Measurements from ENCODE around the gene PLAC9. TPM values are rescaled to one million over a fixed set of nuclear protein-coding genes. Genes with fewer than 3 reads are reported as not detected.
A peak's percentile ranks its signal among the peaks of the same experiment; 100 is the strongest.

Gene PLAC9
- total RNA-seq, 1 donor from 2014 or later, result not detected

DNA sequence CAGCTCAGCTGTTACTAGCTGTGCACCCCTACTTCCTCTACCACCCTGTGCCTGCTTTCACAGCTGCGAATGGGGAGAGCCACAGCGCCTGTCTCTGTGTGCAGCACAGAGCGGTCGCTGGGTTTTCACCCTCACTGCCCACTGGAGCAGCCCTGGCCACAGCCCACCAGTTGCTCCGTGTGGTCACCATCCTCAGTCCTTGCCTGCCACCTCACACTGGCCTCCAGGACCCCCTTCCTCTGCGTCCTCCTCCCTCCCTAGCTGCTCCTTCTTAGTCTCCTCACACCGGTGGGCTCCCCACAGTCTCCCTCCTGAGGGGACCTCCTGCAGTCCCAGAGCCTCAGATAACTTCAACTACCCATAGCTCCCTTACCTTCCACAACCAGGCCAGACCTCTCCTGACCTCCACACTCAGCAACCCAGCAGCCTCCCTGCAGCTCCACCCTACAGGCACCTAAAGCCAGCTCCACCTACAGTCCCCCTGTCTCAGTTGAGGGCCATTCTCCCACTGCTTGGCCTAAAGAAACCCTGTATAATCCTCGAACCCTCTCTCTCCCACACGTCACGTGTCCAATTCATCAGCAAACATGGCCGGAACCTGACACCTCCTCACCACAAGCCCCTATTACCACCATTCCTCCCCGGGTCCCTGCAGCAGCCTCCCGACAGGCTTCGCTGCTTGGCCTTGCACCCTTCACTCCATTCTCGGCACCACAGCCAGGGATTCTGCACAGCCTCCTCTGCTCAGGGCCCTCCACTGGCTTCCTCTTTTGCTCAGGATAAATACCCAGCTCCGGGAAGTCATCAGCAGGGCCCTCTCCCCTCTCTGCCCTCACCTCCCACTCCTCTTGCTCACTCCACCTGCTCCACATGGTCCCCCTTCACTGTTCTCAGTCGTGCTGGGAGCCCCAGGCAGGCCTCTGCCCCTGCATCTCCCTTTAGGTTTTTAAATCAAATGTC, 28.1 kb downstream of the PLAC9 start:
- DNase-seq (ENCODE audit: low read depth), result no peak

DNA sequence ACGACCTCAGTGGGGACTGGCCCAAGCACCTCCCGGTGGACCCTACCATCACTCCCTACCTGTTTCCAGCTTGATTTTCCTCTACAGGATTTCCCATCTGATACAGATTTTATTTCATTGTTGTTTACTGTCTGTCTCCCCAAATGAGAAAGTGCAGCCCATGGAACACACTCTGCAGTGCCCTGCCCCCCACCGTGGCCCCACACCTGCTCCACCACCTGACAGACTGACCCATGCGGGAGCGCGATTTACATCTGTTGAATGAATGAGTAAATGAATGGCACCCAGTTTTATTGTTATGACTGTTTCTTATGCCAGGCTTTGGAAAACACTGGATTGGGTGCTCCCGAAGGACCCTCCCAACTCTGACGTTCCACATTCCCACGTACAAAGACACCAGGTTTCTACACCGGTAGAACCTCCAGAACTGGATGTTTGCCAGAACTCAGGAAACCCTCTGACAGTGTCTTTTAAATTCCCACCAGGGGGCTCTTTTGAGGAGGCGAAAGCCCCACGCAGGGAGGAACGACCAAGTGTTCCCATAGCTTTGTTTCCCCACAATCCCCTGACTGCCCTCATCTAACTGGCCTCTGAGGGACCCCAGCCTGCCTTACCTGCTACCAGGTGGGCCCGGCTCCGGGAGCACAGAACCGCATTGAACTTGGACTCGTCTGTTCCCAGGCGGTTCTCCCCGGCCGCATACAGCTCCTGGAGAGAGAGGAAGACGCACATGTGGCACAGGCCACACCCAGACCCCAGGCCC, 29.0 kb downstream of the PLAC9 start:
- DNase-seq (ENCODE audit: low read depth), result no peak

DNA sequence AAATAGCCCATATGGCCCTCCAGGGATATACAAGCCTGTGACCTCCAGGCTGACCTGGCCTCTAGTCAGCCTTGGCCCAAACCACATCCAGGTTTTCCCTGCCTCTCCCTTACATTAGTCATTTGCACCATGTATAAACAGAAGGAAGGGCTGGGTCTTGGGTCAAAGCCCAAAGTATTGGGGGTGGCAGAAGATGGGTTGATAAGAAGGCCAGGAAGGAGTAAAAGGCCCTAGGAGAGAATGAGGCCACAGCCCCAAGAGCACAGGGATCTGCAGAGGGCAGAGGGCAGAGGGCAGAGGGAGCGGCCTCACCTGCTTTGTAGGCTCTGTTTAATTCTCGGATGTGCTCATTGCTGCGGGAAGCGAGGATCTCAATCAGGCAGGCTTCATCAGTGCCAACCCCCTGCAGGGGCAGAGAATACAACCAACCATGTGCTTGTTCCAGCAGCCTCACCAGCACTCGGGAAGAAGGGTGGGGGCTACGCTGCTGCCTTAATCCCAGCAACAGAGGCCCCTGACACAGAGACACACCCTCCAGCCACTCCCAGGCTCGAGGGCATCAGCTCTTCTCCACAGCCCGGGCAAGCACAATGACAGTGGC, 31.3 kb downstream of the PLAC9 start:
- DNase-seq (ENCODE audit: low read depth), result peak; percentile 54

DNA sequence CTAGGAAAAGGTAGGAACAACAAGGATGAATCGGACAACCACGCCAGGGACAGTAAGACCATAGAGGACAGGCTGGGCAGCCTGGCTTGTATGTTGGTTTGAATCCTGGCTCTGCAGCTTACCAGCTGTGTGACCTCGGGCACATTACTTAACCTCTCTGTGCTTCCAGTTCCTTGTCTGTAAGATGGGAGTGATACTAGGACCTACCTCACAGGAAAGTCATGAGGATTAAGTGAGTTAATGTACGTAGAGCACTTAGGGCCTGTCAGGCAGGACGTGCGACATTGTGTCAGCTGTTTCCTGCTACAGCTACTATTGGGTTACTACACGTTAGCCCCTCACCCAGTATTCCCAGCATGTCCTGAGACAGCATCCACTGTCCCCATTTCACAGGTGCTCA, 32.1 kb downstream of the PLAC9 start:
- DNase-seq (ENCODE audit: low read depth), result no peak

DNA sequence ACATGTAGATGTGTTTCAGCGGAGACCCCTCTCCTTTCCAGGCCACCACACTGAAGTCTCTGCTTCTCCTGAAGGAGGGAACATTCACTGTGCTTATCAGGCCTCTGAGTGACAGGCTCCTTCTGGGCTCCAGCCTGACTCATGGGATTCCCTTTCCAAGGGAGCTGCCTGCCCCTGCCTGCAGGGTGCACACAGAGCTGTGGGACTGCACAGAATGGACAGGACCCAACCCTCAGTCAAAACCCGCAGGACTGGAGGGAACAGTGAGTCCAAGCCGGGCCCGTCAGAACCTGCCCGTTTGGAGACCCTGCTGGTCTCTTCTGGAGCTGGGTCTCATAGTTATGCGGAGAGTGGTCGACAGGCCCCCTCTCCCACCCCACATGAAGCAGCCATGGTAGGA, 32.6 kb downstream of the PLAC9 start:
- DNase-seq (ENCODE audit: low read depth), result no peak

DNA sequence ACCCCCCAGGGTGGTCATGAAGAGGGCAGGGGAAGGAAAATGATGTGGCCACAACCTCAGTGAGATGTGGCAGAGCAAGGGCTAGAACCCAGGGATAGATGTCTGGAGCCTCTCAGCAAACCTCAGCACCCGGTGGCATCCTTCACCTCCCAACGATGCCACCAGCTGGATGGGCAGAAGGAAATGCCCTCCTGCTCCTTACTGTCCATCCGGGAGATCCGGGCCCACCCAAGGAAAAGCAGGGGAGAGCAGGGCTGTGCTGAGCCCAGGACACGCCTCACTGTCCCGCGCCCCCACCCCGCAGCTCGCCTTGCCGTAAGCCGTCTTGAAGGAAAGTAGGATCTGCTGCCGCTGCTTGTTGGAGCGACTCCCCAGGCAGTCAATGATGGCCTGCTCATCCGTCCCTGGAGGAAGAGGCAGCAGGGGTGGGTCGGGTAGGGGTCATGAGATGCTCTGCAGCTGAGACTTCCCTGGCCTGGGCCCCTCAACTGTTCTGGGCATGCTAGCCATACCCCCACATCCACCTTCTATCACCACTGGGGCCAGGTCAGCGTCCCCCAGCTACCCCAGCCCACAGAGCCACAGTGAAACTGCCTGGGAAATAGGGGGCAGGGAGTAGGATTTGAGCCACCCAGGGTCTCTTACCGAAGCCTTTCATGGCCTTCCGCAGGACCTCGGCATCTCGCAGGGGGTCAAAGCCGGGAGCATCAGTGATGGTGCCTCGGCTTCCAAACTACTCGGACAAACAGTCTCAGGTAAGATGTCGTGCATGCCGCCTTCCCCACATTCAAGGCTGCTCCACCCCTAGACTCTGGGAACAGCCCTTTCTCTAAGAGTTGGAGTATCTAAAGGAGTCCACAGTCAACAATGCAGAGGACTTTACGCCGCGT, 34.3 kb downstream of the PLAC9 start:
- no peak for DNase-seq (ENCODE audit: low read depth)

DNA sequence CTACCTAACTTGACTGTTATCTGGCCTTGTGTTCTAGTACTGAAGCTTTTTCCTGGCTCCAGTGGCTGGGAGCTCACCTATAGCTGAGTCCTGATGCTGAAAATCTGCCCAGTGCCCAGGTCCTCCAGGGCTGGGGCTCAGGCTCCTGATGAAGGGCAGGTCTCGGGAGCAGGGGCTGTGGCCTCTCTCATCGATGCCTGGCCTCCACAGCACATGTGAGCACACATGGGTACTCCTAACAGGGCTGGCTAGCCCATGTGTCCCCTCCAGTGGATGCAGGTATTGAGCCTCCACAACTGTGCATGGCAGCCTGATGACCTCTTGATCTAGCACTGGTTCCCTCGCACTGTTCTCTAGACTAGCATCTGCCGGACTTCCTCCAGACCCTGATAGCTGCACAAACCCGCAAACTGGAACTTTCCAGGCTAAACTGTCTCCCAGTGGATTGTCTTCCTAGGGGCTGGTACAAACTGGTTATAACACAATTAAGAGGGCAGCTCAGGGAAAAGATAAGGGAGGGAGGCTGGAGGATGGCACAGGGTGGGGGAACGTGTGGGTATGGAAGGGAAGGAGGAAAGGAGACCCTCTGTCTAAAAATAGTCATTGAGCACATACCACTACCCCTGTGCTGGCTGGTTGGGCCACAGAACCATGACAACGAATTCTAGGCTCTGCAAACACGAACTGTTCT, 35.1 kb downstream of the PLAC9 start:
- no peak for DNase-seq (ENCODE audit: low read depth)

DNA sequence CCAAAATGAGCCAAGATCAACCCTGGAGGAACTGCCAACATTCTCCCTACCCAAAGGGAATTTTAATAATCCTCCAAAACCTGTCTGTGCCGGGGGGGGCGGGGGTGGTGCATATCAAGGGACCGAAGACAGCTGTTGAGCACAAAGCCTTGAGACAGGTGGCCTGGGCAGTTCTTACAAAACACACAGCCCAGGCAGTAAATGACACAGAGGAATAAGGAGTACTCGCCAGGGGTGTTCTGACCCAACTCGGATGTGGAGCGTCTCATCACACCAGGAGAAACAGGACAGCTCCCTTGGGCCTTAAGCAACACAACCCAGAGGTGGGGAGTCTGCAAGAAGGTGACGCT, 35.6 kb downstream of the PLAC9 start:
- DNase-seq (ENCODE audit: low read depth), result no peak

DNA sequence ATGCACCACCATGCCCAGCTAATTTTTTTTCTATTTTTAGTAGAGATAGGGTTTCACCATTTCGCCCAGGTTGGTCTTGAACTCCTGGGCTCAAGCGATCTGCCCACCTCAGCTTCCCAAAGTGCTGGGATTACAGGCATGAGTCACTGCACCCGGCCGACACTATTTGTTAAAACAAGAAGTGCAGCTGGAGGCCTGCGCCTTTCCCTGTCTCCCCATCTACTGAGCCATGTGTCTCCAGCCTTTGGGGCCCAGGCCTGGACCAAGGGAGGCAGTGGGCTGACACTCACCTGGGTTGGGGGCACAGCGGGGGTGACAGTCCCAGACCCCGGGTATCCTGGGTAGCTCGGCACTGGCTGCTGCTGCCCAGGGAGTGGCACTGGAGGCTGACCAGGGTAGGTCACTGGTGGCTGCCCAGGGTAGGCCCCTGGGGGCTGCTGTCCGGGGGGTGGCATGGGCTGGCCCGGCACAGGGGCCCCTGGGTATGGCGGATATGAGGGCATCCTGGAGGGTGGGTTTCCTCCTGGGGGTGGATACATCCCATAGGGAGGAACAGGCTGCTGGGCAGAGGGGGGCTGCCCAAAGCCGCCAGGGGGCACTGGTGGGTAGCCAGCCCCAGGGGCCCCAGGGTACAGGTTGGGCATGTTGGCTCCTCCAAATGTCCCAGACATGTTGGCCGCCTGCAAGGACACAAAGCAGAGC, 36.3 kb downstream of the PLAC9 start:
- DNase-seq (ENCODE audit: low read depth), result no peak

DNA sequence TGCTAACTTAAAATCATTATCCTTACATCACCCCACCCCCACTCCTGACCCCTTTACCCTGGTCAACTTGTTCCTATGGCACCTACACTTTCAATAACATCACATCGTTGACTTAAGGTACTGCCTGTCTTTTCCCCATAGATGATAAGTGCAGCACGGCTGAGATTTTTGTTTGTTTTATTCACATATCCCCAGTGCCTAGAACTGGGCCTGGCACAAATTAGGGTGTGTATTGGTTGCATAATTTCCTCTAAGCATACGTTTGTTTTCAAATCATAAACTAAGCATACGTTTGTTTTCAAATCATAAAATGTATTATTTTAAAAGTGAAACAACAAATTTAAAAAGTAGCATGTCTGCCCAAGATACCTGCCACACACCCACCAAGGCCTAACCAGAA, 37.5 kb downstream of the PLAC9 start:
- no peak for DNase-seq (ENCODE audit: low read depth)

DNA sequence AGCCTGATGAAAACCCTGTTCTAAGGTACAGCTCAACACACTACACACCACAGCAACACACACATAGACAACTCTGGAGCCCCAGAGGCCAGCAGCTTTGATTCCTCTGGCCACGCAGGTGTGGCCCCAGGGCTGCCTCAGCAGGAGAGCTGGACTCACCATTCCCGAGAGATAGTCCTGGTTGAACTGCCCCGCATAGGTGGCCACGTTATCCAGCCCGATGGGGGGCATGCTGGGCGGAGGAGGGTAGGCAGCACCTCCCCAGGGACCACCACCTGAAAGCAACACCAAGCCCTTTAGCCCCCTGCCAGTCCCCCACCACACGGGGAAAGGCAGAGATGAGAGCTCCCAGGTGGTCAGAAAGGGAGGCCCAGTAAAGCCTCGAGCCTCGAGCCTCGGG, 38.1 kb downstream of the PLAC9 start:
- DNase-seq (ENCODE audit: low read depth), result no peak

DNA sequence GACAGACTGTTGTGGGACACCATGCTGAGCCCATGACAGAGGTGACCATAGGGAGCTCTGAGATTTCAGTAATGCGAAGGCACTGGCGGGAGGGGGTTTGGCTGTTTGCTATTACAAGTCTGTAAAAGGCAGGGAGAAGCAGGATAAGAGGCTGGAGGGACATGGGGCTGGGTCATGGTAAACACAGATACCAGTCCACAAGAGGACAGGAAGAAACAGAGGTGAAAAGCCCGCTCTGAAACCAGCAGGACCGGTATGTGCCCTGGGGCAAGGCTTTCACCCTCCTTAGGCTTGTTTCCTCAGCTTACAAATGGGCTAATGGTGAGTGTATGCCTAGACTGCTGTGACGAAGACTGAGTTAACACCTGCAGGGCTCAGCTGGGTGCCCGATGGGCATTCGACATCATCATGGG, 38.7 kb downstream of the PLAC9 start:
- no peak for DNase-seq (ENCODE audit: low read depth)

DNA sequence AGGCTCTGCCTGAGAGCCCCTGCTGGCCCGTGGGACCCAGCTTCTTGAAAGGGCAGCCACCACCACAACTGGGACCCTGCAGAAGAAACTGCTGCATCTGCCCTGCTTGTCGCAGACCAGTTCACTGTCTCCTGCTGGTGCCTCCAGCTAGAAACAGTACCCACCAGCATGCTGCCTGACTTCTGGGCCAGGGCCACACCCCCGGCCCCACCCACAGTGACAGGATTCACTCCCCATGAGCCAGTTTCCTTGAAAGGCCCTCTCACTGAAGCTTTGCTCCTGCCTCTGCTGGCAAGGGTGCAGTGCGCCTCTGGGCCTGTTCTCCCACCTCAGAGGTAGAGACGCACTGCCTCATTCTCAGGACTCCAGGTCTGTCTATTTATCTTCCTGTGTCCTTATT, 40.4 kb downstream of the PLAC9 start:
- no peak for DNase-seq (ENCODE audit: low read depth)

DNA sequence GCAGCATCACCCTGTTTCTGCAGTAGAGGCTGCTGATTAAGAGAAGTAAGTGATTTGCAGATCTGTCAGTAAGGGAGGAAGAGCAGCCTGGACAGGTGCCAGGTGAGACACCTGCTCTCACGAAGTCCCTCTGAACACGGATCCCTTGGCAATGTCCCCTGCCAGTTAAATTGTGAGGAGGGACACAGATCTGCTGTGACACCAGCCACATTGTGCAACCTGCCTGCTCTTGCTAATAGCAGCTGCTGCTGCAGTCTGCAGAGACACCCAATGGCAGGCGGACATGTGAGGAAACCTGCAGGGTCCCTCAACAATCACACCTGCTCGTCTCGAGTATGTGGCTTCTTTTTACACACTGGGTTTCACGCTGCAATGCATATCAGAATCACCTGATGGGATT, 40.9 kb downstream of the PLAC9 start:
- no peak for DNase-seq (ENCODE audit: low read depth)

DNA sequence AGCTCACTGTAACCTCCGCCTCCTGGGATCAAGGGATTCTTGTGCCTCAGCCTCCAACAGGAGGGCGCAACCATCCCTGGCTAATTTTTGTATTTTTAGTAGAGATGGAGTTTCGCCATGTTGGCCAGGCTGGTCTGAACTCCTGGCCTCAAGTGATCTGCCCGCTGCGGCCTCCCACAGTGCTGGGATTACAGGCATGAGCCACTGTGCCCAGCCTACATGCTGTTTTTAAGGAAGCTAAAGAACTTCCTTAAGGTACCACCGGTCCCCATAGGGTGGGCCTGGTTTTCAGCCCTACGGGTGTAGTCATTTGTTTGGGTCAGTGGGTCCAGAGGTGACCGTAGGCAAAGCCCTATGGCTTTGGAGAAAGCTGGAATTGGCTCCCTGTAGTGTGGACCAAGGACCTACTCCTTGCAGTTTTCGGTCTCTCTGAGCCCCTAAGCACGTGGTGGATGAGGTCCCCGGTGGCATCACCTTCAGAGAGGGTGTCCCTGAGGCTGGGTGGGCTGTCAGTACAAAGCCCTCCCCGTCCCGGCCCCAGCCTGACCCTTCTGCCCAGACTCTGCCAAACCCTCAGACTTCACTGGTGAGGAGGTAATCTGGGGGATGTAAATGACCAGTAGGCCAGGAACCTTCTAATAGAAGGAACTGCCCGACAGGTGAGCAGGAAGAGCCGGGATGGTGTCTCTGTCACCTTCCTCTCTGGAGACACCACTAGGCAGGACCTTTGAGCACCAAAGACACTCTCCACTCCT, 42.3 kb downstream of the PLAC9 start:
- no peak for DNase-seq (ENCODE audit: low read depth)

DNA sequence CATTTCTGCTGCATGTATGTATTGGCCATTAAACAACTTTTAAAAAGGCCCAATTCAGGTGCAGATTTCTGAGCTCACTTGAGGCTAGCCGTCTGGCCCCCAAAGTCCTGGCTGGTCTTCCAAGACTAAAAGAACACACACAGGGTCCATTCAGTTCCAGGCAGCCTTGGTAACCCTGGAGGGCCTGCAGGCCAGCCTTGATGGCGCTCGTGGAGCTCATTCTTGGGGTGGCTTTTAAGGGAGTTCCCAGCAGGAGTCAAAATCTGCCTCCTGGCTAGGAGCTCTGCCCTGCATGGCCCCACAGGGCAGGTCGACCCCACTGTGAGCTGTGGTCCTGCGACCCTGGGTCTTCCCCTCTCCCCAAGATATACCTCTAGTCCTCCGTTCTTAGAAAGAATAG, 44.0 kb downstream of the PLAC9 start:
- DNase-seq (ENCODE audit: low read depth), result no peak

DNA sequence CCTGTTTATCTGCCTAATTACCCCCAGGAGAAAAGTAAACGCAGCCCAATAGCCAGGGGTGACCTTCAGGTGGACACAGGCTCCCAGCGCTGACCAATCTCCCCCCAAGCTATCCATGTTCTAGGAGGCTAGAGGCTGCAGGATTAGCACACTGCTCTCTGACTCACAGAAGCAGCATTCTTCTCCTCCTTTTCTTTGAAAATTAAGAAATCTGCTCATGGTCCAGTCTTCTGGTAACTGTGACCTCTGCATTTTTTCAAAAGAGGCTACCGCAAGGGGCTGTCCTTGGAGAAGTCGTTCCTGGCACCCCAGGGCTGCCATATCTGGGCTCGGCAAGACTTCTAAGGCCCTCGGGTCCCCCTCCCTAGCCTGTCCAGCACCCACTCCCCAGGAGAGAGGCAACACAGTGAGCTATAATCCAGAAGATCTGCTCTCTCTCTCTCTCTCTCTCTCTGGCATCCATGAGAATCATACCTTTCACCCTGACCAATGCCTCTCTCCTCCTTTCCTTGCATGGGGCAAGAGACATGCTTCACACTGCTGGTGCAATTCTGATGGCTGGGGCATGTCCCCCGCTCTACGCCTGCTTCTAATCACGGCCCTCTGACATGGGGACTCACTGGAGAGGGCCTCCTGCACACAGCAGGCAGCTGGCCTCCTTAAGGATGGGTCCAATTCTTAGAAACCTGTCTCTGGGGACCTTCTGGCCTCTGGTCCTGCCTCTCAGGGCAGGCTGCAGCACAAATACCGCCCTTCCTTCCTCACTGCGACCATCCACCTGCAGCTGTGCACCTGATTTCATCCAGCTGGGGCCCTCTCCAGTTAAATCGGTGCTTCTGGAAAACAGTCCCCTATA, 45.5 kb downstream of the PLAC9 start:
- DNase-seq (ENCODE audit: low read depth), result peak; percentile 57

DNA sequence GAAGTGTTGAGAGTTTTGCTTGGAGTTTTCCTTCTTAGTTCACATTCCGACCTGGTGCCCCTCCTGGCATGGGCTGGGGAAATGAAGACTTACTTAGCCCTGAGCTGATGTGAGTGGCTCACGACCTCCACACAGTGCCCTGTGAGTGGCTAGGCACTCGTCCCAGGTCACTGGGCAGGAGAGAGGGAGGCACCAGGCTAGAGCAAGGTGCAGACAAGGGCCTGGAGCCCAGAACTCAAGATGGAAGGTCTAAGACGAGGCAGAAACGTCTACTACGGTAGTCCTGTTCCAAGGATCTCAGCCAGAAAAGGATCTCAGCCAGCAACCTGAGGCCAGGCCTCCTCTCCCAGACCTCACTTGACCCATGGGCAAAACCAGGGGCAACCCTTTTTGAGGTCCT, 50.5 kb downstream of the PLAC9 start:
- no peak for DNase-seq (ENCODE audit: low read depth)

DNA sequence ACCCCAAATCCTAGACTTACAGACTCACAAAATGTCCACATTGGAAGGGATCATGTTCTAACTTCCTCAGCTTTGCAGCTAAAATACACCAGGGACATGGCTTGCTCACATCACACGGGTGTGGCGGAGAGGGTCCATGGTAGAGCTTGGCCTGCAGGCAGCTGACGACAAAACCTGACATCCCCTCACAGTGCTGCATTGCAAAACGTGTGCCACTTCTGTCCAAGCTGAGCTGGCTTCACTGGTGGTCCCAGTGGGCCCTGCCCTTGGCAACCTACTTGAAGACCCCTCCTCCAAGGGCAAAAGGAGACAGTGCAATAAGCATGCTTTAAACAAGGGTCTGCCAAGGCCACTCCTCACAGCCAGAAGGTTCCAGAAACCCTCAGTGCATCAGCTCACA, 50.9 kb downstream of the PLAC9 start:
- DNase-seq (ENCODE audit: low read depth), result no peak

All from renal cortical epithelial cell (primary cell).